ENCODE data around the gene IPO9. TPM values are rescaled to one million over a fixed set of nuclear protein-coding genes. Genes with fewer than 3 reads are reported as not detected.
"Not testable (repeated sequence)": the region's sequence is repeated elsewhere in the genome, so short reads cannot be mapped to it uniquely, and the experiment has no call there.

Gene IPO9
- polyA plus RNA-seq, 3 donors = 70.2 to 78.8 (median 74.0) TPM

GRCh38 chr1:201900476-201900875, 71.5 kb downstream of the IPO9 start:
- no peak for DNase-seq (ENCODE audit: low read depth in 3 of 3, low spot score in 2 of 3)

GRCh38 chr1:201901036-201901435, 72.1 kb downstream of the IPO9 start:
- DNase-seq (ENCODE audit: low read depth in 3 of 3, low spot score in 2 of 3) = not testable (repeated sequence)

GRCh38 chr1:201902198-201902597, 73.2 kb downstream of the IPO9 start:
- no peak for DNase-seq (ENCODE audit: low read depth in 3 of 3, low spot score in 2 of 3)

GRCh38 chr1:201903135-201903534, 74.2 kb downstream of the IPO9 start:
- DNase-seq (ENCODE audit: low read depth in 3 of 3, low spot score in 2 of 3) = no peak

GRCh38 chr1:201904579-201904978, 75.6 kb downstream of the IPO9 start:
- no peak for DNase-seq (ENCODE audit: low read depth in 3 of 3, low spot score in 2 of 3)

GRCh38 chr1:201905234-201905890, 76.4 kb downstream of the IPO9 start:
- DNase-seq (ENCODE audit: low read depth in 3 of 3, low spot score in 2 of 3) = no peak

- no peak for DNase-seq (ENCODE audit: low read depth in 3 of 3, low spot score in 2 of 3)
Measured at GRCh38 chr1:201906336-201906735, 77.4 kb downstream of the IPO9 start.

- no peak for DNase-seq (ENCODE audit: low read depth in 3 of 3, low spot score in 2 of 3)
Measured at GRCh38 chr1:201907621-201908020, 78.7 kb downstream of the IPO9 start.

- no peak for DNase-seq (ENCODE audit: low read depth in 3 of 3, low spot score in 2 of 3)
Measured at GRCh38 chr1:201911826-201912571, 83.0 kb downstream of the IPO9 start.

GRCh38 chr1:201912832-201913231, 83.9 kb downstream of the IPO9 start:
- peak in 1 of 3 donors; percentile 47 for DNase-seq (ENCODE audit: low read depth in 3 of 3, low spot score in 2 of 3)

- no peak for DNase-seq (ENCODE audit: low read depth in 3 of 3, low spot score in 2 of 3)
Measured at GRCh38 chr1:201914456-201915235, 85.7 kb downstream of the IPO9 start.

- peak in 1 of 3 donors; percentile 76 for DNase-seq (ENCODE audit: low read depth in 3 of 3, low spot score in 2 of 3)
Measured at GRCh38 chr1:201916649-201917249, 87.8 kb downstream of the IPO9 start.

GRCh38 chr1:201917362-201918033, 88.5 kb downstream of the IPO9 start:
- no peak for DNase-seq (ENCODE audit: low read depth in 3 of 3, low spot score in 2 of 3)

GRCh38 chr1:201918343-201918742, 89.4 kb downstream of the IPO9 start:
- DNase-seq (ENCODE audit: low read depth in 3 of 3, low spot score in 2 of 3) = no peak

- DNase-seq (ENCODE audit: low read depth in 3 of 3, low spot score in 2 of 3) = no peak
Measured at GRCh38 chr1:201921952-201922558, 93.1 kb downstream of the IPO9 start.

GRCh38 chr1:201925301-201925567, 96.3 kb downstream of the IPO9 start:
- no peak for DNase-seq (ENCODE audit: low read depth in 3 of 3, low spot score in 2 of 3)

GRCh38 chr1:201925981-201926645, 97.2 kb downstream of the IPO9 start:
- no peak for DNase-seq (ENCODE audit: low read depth in 3 of 3, low spot score in 2 of 3)

- DNase-seq (ENCODE audit: low read depth in 3 of 3, low spot score in 2 of 3) = no peak
Measured at GRCh38 chr1:201928266-201928665, 99.3 kb downstream of the IPO9 start.

GRCh38 chr1:201930137-201930536, 101.2 kb downstream of the IPO9 start:
- DNase-seq (ENCODE audit: low read depth in 3 of 3, low spot score in 2 of 3) = no peak

- DNase-seq (ENCODE audit: low read depth in 3 of 3, low spot score in 2 of 3) = no peak
Measured at GRCh38 chr1:201930803-201931202, 101.8 kb downstream of the IPO9 start.
